C4-2B (cell line): ENCODE results near the gene DYTN.

Experiments
- CTCF ChIP-seq: fragments of 450-650 bp; conservative IDR thresholded peaks from 2 replicates; pipeline ENCODE4 v1.5.1; 2017; ENCODE audit warnings: mild to moderate bottlenecking
- ZFX ChIP-seq: fragments of 450-650 bp; IDR thresholded peaks from 2 replicates; pipeline ENCODE4 v1.6.1; 2017

- TF ChIP-seq CTCF, result no peak
- no peak for TF ChIP-seq ZFX
These were observed 102.0 kb downstream of the DYTN start for GRCh38 chr2:206616151-206616550.
